HUES64 (cell line): Measurements from ENCODE around the gene SPTBN5.

ENCODE experiments used
- H3K27ac ChIP-seq: 2 replicates; pipeline ENCODE4 v1.7.0; 2013; ENCODE audit warnings: low read depth, low read length, inconsistent platforms
- H3K27me3 ChIP-seq: 2 replicates; pipeline ENCODE4 v1.6.1; 2013; ENCODE audit warnings: mild to moderate bottlenecking, low read length; ENCODE audit not compliant: insufficient read depth
- H3K36me3 ChIP-seq: 2 replicates; pipeline ENCODE4 v1.6.1; 2013; ENCODE audit warnings: mild to moderate bottlenecking, low read length; ENCODE audit not compliant: insufficient read depth
- H3K4me1 ChIP-seq: 2 replicates; pipeline ENCODE4 v1.6.1; 2013; ENCODE audit warnings: mild to moderate bottlenecking, low read length, moderate library complexity; ENCODE audit not compliant: insufficient read depth
- H3K4me3 ChIP-seq: 2 replicates; pipeline ENCODE4 v1.5.1; 2013; ENCODE audit warnings: mild to moderate bottlenecking, low read length, moderate library complexity
- H3K9ac ChIP-seq: 2 replicates; pipeline ENCODE4 v1.6.1; 2013; ENCODE audit warnings: mild to moderate bottlenecking, low read depth, low read length
- H3K9me3 ChIP-seq: 2 replicates; pipeline ENCODE4 v1.6.1; 2013; ENCODE audit warnings: low read depth, low read length; ENCODE audit not compliant: insufficient read depth
- WGBS: fragments of 150-250, 120-280 bp; methylation state at CpG from one replicate; pipeline ENCODE4 v1.1.7; 2013; ENCODE audit warnings: missing lambda C conversion rate; 5-methylcytosine and 5-hydroxymethylcytosine counted together

SPTBN5 gene

GRCh38 chr15:41860049-41860828 is 33.6 kb downstream of the SPTBN5 start:
- no peaks in the 10 kb centered on the region for H3K27me3 ChIP-seq
- WGBS, result 85% methylated on average over 15 of the region's 15 CpGs
- H3K36me3 ChIP-seq, result no peaks in the 10 kb centered on the region
- no peak overlapping the region for H3K4me3 ChIP-seq
- no peak overlapping the region for H3K27ac ChIP-seq
- no peak overlapping the region for H3K9ac ChIP-seq
- no peaks in the 10 kb centered on the region for H3K9me3 ChIP-seq
- H3K4me1 ChIP-seq, result no peaks in the 10 kb centered on the region

DNA sequence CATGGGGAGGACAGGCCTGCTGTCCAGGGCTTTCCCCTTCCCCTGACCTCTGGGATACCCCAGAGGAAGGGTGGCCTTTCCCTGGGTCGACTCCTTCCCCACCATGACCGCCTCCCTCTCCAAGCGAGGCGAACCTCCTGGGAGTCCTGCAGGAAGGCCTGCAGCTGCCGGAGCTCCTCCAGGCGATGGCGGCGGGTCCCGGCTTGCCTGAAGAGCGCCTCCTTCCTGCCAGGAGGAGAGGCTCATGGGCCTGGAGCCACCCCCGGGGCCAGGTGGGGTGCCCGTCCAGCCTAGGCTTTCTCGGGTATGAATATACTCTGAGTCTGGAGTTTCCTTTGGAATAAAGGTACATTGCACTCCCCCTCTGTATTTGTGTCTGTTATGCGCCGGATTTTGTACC is 35.1 kb downstream of the SPTBN5 start:
- 0 out of 2 replicates have a peak, but pooled peaks cover 2% of the 10 kb centered on the region for H3K4me1 ChIP-seq
- 90% methylated on average over 15 of the region's 15 CpGs for WGBS
- no peaks in the 10 kb centered on the region for H3K27me3 ChIP-seq
- no peak overlapping the region for H3K27ac ChIP-seq
- H3K9me3 ChIP-seq, result no peaks in the 10 kb centered on the region
- no peak overlapping the region for H3K9ac ChIP-seq
- H3K36me3 ChIP-seq, result no peaks in the 10 kb centered on the region
- H3K4me3 ChIP-seq, result no peak overlapping the region

DNA sequence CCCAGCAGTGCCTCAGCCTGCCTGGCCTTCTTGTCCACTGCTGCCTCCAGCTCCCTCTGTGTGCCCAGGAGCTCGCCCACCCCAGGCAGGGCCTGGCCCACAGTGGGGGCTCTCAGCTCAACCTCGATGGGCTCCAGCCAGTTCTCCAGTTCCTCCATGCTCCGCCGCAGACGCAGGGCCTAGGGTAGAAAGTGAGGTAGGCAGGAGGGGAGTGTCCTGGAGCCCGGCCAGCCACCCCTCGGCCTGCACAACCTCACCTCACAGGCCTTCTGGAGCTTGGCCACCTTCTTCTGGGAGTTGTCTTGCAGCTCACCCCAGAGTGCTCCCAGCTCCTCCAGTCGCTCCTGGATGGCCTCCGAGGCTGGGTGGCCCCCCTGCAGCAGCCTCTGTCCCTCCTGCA is 36.5 kb downstream of the SPTBN5 start:
- Histone ChIP-seq H3K27me3 (no peaks in the 10 kb centered on the region), H3K27ac (no peak overlapping the region), H3K9ac (no peak overlapping the region), H3K9me3 (no peaks in the 10 kb centered on the region), H3K4me1 (0 out of 2 replicates have a peak, but pooled peaks cover 2% of the 10 kb centered on the region), H3K36me3 (no peaks in the 10 kb centered on the region), H3K4me3 (no peak overlapping the region)
- 96% methylated on average over 9 of the region's 9 CpGs for WGBS

DNA sequence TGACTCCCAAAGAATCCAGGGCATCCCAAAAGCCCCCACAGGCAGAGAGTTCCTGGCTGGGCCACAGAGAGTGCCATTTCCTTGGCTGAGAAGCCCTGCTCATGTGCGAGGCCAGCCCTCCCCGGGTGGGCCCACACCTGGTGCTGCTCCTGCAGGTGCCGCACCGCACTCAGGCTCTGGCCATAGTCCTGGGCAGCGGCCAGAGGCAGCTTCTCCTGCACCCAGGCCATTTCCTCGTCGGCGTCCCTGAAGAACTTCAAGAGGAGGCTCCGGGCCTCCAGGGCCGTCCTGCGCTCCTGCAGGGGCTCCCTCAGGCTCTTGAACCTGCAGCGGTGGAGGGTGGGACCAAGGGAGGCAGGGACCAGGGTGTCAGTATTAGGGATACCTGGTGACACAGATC is 37.1 kb downstream of the SPTBN5 start:
- Histone ChIP-seq H3K27me3 (no peaks in the 10 kb centered on the region), H3K36me3 (no peaks in the 10 kb centered on the region), H3K9ac (no peak overlapping the region), H3K4me1 (0 out of 2 replicates have a peak, but pooled peaks cover 2% of the 10 kb centered on the region), H3K9me3 (no peaks in the 10 kb centered on the region), H3K27ac (no peak overlapping the region), H3K4me3 (no peak overlapping the region)
- WGBS, result 94% methylated on average over 12 of the region's 12 CpGs

DNA sequence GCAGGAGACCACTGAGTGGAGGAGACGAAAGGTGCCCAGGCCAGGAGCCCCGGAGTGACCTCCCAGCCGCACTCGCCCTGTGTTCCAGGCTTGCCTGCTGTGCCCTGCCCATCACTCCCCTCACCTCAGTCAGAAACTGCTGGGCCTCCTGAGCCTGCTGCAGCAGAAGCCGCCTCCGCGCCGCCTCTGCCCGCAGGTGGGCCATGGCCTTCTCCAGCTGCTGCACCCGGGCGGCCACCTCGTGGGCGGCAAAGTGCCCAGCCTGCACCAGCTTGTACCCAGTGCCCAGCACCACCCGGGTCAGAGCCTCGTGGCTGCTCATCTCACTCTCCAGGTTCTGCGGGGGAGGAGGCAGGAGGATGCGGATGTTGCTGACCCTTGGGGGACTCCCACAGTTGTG is 37.6 kb downstream of the SPTBN5 start:
- Histone ChIP-seq H3K36me3 (no peaks in the 10 kb centered on the region), H3K27ac (no peak overlapping the region), H3K4me1 (0 out of 2 replicates have a peak, but pooled peaks cover 2% of the 10 kb centered on the region), H3K27me3 (no peaks in the 10 kb centered on the region), H3K9ac (no peak overlapping the region), H3K9me3 (no peaks in the 10 kb centered on the region), H3K4me3 (no peak overlapping the region)
- WGBS, result 94% methylated on average over 17 of the region's 17 CpGs

GRCh38 chr15:41855261-41855961 is 38.4 kb downstream of the SPTBN5 start:
- Histone ChIP-seq H3K27ac (no peak overlapping the region), H3K9ac (no peak overlapping the region), H3K36me3 (no peaks in the 10 kb centered on the region), H3K4me3 (no peak overlapping the region), H3K27me3 (no peaks in the 10 kb centered on the region), H3K4me1 (0 out of 2 replicates have a peak, but pooled peaks cover 2% of the 10 kb centered on the region), H3K9me3 (no peaks in the 10 kb centered on the region)
- 77% methylated on average over 30 of the region's 30 CpGs for WGBS

DNA sequence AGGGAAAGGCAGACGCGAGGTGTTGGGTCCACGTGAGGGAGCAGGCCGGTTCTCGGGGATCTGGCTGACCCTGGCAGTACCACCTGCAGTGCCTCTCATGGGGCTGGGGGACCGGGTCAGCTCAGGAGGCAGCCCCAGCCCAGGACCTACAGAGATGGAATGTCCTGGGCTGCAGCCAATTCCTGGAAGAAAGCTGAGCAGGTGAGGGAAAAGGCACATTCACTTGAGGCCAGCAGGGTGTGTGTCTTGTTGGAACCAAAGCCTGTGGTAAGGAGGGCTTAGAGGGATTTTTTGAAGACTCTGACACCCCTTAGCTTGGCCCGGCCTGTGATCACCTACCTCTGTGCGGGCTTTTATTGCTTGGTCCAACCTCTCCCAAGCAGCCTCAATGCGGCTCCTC is 39.4 kb downstream of the SPTBN5 start:
- Histone ChIP-seq H3K9me3 (no peaks in the 10 kb centered on the region), H3K9ac (no peak overlapping the region)
- 91% methylated on average over 9 of the region's 9 CpGs for WGBS

DNA sequence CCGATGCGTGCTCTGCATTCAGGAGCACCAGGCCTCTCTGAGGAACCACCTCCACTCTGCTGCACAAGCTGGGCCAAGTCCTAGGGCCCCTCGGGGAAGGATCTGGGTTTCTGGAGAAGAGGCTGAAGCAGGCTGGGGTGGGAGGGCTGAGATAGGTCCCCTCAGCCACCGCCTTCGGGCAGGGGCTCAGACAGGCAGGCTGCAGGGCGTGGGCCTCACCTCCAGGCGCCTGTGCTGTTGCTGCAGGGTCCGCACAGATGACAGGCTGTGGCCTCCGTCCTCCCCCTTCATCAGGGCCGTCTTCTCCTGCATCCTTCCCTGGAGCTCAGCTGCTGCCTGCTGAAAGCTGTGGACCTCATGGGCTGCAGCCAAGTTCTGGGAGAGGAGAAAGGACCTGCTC is 40.0 kb downstream of the SPTBN5 start:
- no peaks in the 10 kb centered on the region for H3K27me3 ChIP-seq
- H3K4me1 ChIP-seq, result 0 out of 2 replicates have a peak, but pooled peaks cover 2% of the 10 kb centered on the region
- no peak overlapping the region for H3K27ac ChIP-seq
- 91% methylated on average over 10 of the region's 10 CpGs for WGBS
- no peak overlapping the region for H3K9ac ChIP-seq
- H3K9me3 ChIP-seq, result no peaks in the 10 kb centered on the region
- H3K36me3 ChIP-seq, result no peaks in the 10 kb centered on the region
- H3K4me3 ChIP-seq, result no peak overlapping the region

More for the DNA sequence above, 39.4 kb downstream of the SPTBN5 start:
- Histone ChIP-seq H3K27ac (no peak overlapping the region), H3K27me3 (no peaks in the 10 kb centered on the region), H3K36me3 (no peaks in the 10 kb centered on the region), H3K4me3 (no peak overlapping the region), H3K4me1 (0 out of 2 replicates have a peak, but pooled peaks cover 2% of the 10 kb centered on the region)

DNA sequence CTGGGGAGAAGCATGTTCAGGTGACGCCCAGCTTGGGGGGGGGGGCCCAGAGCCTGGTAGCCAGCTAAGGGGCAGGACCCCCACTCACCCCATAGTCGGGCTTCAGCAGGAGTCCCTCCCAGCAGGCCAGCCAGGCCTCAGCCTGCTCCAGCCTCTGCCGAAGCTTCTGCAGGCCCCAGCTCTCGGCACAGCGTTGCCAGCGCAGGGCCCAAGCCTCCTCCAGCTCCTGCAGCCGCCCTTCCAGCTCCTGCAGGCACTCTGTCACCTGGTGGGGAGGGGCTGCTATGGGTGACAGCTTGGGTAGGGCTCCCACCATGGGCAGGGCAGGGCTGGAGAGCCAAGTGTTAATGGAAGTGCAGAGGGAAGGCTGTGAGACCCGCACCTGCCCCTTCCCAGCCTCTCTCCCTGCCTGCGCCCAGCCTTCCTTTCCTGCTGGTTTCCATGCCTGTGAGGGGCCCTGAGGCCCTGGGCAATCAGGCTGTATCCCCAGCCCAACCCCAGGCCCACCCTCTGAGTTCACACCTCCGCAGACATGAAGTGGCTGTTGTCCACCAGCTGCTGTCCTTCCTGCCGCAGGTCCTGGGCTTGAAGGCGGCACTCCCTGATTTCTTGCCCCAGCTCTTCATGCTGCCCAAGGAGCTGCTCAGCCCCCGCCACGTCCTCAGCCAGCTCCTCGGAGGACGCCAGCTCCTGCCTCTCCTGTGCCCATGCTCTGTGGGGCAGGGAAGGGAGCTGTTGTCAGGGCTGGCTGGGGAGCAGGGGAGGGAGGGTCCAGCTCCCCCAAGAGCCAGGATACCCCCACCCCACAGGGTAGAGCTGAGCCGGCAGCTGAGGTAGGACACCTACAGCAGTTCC is 40.9 kb downstream of the SPTBN5 start:
- H3K9me3 ChIP-seq, result no peaks in the 10 kb centered on the region
- H3K27me3 ChIP-seq, result no peaks in the 10 kb centered on the region
- H3K9ac ChIP-seq, result no peak overlapping the region
- H3K36me3 ChIP-seq, result peaks cover 4% of the 10 kb centered on the region; the same call in 1 of the 2 replicates
- H3K4me3 ChIP-seq, result no peak overlapping the region
- 83% methylated on average over 17 of the region's 17 CpGs for WGBS
- no peak overlapping the region for H3K27ac ChIP-seq
- 0 out of 2 replicates have a peak, but pooled peaks cover 2% of the 10 kb centered on the region for H3K4me1 ChIP-seq

DNA sequence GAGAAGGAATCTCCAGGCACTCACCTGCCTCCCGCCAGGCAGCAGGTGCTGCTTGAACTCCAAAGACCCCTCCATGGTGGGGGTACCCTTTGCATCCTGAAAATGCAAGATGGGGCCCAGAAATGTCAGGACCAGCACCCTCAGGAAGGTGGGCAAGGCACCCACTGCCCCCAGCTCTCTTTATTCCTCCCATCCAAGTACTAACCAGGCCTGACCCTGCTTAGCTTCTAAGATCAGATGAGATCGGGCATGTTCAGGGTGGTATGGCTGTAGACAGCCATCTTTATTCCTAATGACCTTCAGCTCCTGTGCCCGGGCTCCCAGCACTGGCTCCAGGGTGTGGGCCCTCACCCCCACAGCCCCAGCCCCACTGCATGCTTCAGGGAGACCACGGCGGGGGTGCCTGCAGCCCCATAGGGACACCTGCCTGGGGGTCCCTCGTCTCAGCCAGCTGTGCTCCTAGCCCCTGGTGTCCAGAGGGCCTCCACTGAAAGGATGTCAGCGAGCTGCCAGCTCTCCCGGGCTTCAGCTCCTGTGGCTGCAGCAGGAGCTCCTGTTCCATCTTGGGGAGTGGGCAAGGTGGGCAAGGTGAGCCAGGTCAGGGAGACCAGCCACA is 42.0 kb downstream of the SPTBN5 start:
- Histone ChIP-seq H3K4me1 (0 out of 2 replicates have a peak, but pooled peaks cover 2% of the 10 kb centered on the region), H3K9me3 (no peaks in the 10 kb centered on the region), H3K4me3 (no peak overlapping the region), H3K9ac (no peak overlapping the region), H3K27ac (no peak overlapping the region), H3K27me3 (no peaks in the 10 kb centered on the region), H3K36me3 (peaks cover 14% of the 10 kb centered on the region)
- WGBS, result 93% methylated on average over 8 of the region's 8 CpGs
